Activated CD8-positive, alpha-beta memory T cell treated with anti-CD3 and anti-CD28 coated beads for 24 hours (primary cell): ENCODE data around the gene MAPK1.
A peak's percentile ranks its signal among the peaks of the same experiment; 100 is the strongest.
"Not testable (repeated sequence)": the region's sequence is repeated elsewhere in the genome, so short reads cannot be mapped to it uniquely, and the experiment has no call there.

Experiments
- DNase-seq: peaks from one replicate; pipeline ENCODE4 v3.0.0-alpha.2; 2020

The MAPK1 gene

GRCh38 chr22:21867528-21868266 lies at the start of gene MAPK1:
MAPK1 (minus strand) TSS chr22:21867645; CDS start chr22:21867440, 205 bp downstream.
- peak; percentile 96 for DNase-seq

GRCh38 chr22:21916309-21916918 lies 49.0 kb upstream of the MAPK1 start:
- no peak for DNase-seq

GRCh38 chr22:21915624-21916308 lies 48.3 kb upstream of the MAPK1 start:
- no peak for DNase-seq

- not testable (repeated sequence) for DNase-seq
These were observed 46.7 kb upstream of the MAPK1 start for GRCh38 chr22:21914033-21914642.

GRCh38 chr22:21910367-21910766 lies 42.9 kb upstream of the MAPK1 start:
- DNase-seq: not testable (repeated sequence)

- DNase-seq: no peak
These were observed 42.4 kb upstream of the MAPK1 start for GRCh38 chr22:21909871-21910270.

GRCh38 chr22:21907638-21908522 lies 40.4 kb upstream of the MAPK1 start:
- no peak for DNase-seq

- not testable (repeated sequence) for DNase-seq
These were observed 37.8 kb upstream of the MAPK1 start for GRCh38 chr22:21905234-21905633.

GRCh38 chr22:21904250-21904789 lies 36.9 kb upstream of the MAPK1 start:
- DNase-seq: no peak

- no peak for DNase-seq
These were observed 35.8 kb upstream of the MAPK1 start for GRCh38 chr22:21903283-21903682.

GRCh38 chr22:21902296-21903087 lies 35.0 kb upstream of the MAPK1 start:
- no peak for DNase-seq

GRCh38 chr22:21898354-21898896 lies 31.0 kb upstream of the MAPK1 start:
- no peak for DNase-seq

GRCh38 chr22:21896951-21897513 lies 29.6 kb upstream of the MAPK1 start:
- DNase-seq: no peak

- DNase-seq: not testable (repeated sequence)
These were observed 28.8 kb upstream of the MAPK1 start for GRCh38 chr22:21896275-21896674.

- no peak for DNase-seq
These were observed 27.4 kb upstream of the MAPK1 start for GRCh38 chr22:21894799-21895198.

- DNase-seq: no peak
These were observed 22.0 kb upstream of the MAPK1 start for GRCh38 chr22:21889251-21889990.

GRCh38 chr22:21887841-21888240 lies 20.4 kb upstream of the MAPK1 start:
- DNase-seq: no peak

GRCh38 chr22:21883930-21884329 lies 16.5 kb upstream of the MAPK1 start:
- DNase-seq: not testable (repeated sequence)

GRCh38 chr22:21882754-21883333 lies 15.4 kb upstream of the MAPK1 start:
- not testable (repeated sequence) for DNase-seq
